ENCODE results near the gene MIP.

The MIP gene

DNA sequence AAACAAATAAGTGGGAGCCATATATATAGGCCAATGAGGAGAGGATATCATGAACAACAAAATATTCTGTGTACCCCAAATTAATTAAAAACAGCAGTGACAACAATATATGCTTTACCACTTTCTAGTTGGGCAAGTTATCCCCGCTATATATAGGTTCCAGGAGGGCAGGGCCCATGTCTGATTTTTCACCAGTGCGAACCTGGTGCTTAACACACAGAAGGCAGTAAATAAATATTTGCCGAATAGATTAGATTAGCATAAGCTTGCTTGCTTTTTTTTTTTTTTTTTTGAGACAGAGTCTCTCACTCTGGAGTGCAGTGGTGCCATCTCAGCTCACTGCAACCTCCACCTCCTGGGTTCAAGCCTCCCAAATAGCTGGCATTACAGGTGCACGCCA, 3.4 kb upstream of the MIP start:
- no peaks in the 10 kb centered on the region for H3K79me2 ChIP-seq (ENCODE audit: control insufficient read depth, low read length)
- H3K27me3 ChIP-seq (ENCODE audit: control insufficient read depth, low read length): no peaks in the 10 kb centered on the region
- no peaks in the 10 kb centered on the region for H3K9me3 ChIP-seq (ENCODE audit: control insufficient read depth, insufficient read depth, low read length)
- peaks cover 11% of the 10 kb centered on the region for H3F3A ChIP-seq (ENCODE audit: control insufficient read depth, insufficient read depth)
- no peak overlapping the region for H3K4me3 ChIP-seq (ENCODE audit: low read length)
- H3K4me2 ChIP-seq (ENCODE audit: low read length): no peak overlapping the region
- TF ChIP-seq, protein P1, sequence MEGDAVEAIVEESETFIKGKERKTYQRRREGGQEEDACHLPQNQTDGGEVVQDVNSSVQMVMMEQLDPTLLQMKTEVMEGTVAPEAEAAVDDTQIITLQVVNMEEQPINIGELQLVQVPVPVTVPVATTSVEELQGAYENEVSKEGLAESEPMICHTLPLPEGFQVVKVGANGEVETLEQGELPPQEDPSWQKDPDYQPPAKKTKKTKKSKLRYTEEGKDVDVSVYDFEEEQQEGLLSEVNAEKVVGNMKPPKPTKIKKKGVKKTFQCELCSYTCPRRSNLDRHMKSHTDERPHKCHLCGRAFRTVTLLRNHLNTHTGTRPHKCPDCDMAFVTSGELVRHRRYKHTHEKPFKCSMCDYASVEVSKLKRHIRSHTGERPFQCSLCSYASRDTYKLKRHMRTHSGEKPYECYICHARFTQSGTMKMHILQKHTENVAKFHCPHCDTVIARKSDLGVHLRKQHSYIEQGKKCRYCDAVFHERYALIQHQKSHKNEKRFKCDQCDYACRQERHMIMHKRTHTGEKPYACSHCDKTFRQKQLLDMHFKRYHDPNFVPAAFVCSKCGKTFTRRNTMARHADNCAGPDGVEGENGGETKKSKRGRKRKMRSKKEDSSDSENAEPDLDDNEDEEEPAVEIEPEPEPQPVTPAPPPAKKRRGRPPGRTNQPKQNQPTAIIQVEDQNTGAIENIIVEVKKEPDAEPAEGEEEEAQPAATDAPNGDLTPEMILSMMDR (IDR thresholded peaks at IDR 0.05; ENCODE audit: low read depth, low read length, poor library complexity, severe bottlenecking): no peak
- TF ChIP-seq EZH2phosphoT487 (IDR thresholded peaks at IDR 0.05; ENCODE audit: borderline replicate concordance, low read length): no peak
- no peaks in the 10 kb centered on the region for H4K20me1 ChIP-seq (ENCODE audit: control insufficient read depth, insufficient read depth, low read depth, low read length)
- no peaks in the 10 kb centered on the region for H3K36me3 ChIP-seq (ENCODE audit: control insufficient read depth, low read length)
- H3K27ac ChIP-seq (ENCODE audit: low read depth, low read length): no peak overlapping the region
- peaks cover 23% of the 10 kb centered on the region for H3K4me1 ChIP-seq (ENCODE audit: control insufficient read depth, low read length)
- no peaks in the 10 kb centered on the region for H3K9me2 ChIP-seq (replicated peaks; ENCODE audit: control insufficient read depth, low read length)

DNA sequence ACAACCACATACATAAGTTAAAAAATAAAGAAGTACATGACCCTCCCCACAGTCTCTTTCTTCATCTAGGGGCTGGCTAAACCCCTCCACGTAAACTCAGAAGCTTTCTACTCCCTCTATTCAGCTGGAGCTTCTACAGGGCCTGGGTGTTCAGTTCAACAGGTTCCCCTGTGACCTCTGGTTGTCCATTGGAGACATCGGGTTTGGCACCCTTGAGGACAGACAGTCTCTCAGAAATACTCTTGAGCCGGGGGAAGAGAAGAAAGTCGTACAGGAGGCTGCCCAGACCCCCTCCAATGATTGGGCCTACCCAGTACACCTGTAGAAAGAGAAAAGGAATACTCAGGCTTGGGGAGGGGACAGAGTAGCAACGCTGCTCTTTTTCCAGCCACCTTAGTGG, 3.3 kb downstream of the MIP start:
- no peaks in the 10 kb centered on the region for H3K9me2 ChIP-seq (replicated peaks; ENCODE audit: control insufficient read depth, low read length)
- H3K79me2 ChIP-seq (ENCODE audit: control insufficient read depth, low read length): peaks cover 28% of the 10 kb centered on the region
- H4K20me1 ChIP-seq (ENCODE audit: control insufficient read depth, insufficient read depth, low read depth, low read length): no peaks in the 10 kb centered on the region
- peaks cover 25% of the 10 kb centered on the region for H3K4me1 ChIP-seq (ENCODE audit: control insufficient read depth, low read length)
- no peaks in the 10 kb centered on the region for H3K27me3 ChIP-seq (ENCODE audit: control insufficient read depth, low read length)
- no peak overlapping the region for H3K4me3 ChIP-seq (ENCODE audit: low read length)
- H3K4me2 ChIP-seq (ENCODE audit: low read length): no peak overlapping the region
- TF ChIP-seq EZH2phosphoT487 (IDR thresholded peaks at IDR 0.05; ENCODE audit: borderline replicate concordance, low read length): no peak
- TF ChIP-seq, protein P1 (IDR thresholded peaks at IDR 0.05; ENCODE audit: low read depth, low read length, poor library complexity, severe bottlenecking): no peak
- H3K27ac ChIP-seq (ENCODE audit: low read depth, low read length): no peak overlapping the region
- H3K9me3 ChIP-seq (ENCODE audit: control insufficient read depth, insufficient read depth, low read length): no peaks in the 10 kb centered on the region
- peaks cover 14% of the 10 kb centered on the region for H3K36me3 ChIP-seq (ENCODE audit: control insufficient read depth, low read length)
- no peaks in the 10 kb centered on the region for H3F3A ChIP-seq (ENCODE audit: control insufficient read depth, insufficient read depth)

DNA sequence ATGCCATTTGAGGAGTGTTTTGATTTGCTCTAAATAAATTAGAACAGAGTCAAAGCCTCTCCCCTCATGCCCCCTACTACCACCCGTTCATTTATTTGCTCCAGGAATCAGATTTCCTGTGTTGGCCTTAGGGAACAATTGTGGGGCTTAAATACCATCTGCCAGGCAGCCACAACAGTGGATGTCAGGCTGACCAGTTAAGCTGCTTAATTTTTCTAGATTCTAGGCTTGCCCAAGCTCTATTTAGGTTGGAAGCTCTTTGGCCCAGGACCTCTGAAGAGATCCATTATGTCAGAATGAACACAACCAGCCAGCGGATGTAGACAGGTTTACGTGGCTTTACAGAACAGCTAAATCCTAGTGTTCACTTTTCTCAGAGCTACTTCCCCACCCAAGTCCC, 4.2 kb downstream of the MIP start:
- Histone ChIP-seq H3K79me2 (ENCODE audit: control insufficient read depth, low read length) (peaks cover 35% of the 10 kb centered on the region), H4K20me1 (ENCODE audit: control insufficient read depth, insufficient read depth, low read depth, low read length) (no peaks in the 10 kb centered on the region), H3K4me2 (ENCODE audit: low read length) (peak overlapping the region; percentile 81), H3K9me3 (ENCODE audit: control insufficient read depth, insufficient read depth, low read length) (no peaks in the 10 kb centered on the region), H3K4me1 (ENCODE audit: control insufficient read depth, low read length) (peaks cover 25% of the 10 kb centered on the region), H3K9me2 (replicated peaks; ENCODE audit: control insufficient read depth, low read length) (no peaks in the 10 kb centered on the region), H3K36me3 (ENCODE audit: control insufficient read depth, low read length) (peaks cover 18% of the 10 kb centered on the region), H3K27ac (ENCODE audit: low read depth, low read length) (peak overlapping the region; percentile 86; the same call in 1 of the 2 replicates), H3K4me3 (ENCODE audit: low read length) (peak overlapping the region; percentile 81), H3K27me3 (ENCODE audit: control insufficient read depth, low read length) (no peaks in the 10 kb centered on the region), H3F3A (ENCODE audit: control insufficient read depth, insufficient read depth) (no peaks in the 10 kb centered on the region)
- TF ChIP-seq, protein P1 (IDR thresholded peaks at IDR 0.05; ENCODE audit: low read depth, low read length, poor library complexity, severe bottlenecking): no peak
- TF ChIP-seq EZH2phosphoT487 (IDR thresholded peaks at IDR 0.05; ENCODE audit: borderline replicate concordance, low read length): no peak

DNA sequence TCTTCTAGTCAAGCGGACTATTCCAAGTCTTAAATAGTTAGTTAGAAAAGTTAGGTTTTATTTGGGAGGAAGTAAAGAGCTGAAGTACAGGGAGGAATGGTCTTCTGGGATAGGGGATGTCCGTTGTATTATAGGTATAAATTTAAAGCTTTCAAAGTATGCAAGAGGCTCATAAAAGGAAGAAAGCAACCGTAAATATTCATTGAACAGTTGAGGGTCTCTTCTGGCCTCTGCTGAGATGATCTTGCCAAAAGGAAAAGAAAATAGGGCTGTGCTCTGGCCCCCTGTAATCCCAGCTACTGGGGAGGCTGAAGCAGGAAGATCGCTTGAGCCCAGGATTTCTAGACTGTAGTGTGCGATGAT, 4.9 kb downstream of the MIP start:
- Histone ChIP-seq H3K4me3 (ENCODE audit: low read length) (peak overlapping the region; percentile 81), H4K20me1 (ENCODE audit: control insufficient read depth, insufficient read depth, low read depth, low read length) (no peaks in the 10 kb centered on the region), H3K27ac (ENCODE audit: low read depth, low read length) (peak overlapping the region; percentile 86), H3K4me1 (ENCODE audit: control insufficient read depth, low read length) (peaks cover 27% of the 10 kb centered on the region), H3K9me3 (ENCODE audit: control insufficient read depth, insufficient read depth, low read length) (no peaks in the 10 kb centered on the region), H3K4me2 (ENCODE audit: low read length) (peak overlapping the region; percentile 81), H3F3A (ENCODE audit: control insufficient read depth, insufficient read depth) (no peaks in the 10 kb centered on the region), H3K9me2 (replicated peaks; ENCODE audit: control insufficient read depth, low read length) (no peaks in the 10 kb centered on the region), H3K79me2 (ENCODE audit: control insufficient read depth, low read length) (peaks cover 39% of the 10 kb centered on the region), H3K36me3 (ENCODE audit: control insufficient read depth, low read length) (peaks cover 22% of the 10 kb centered on the region), H3K27me3 (ENCODE audit: control insufficient read depth, low read length) (no peaks in the 10 kb centered on the region)
- TF ChIP-seq, protein P1 (IDR thresholded peaks at IDR 0.05; ENCODE audit: low read depth, low read length, poor library complexity, severe bottlenecking): no peak
- TF ChIP-seq EZH2phosphoT487 (IDR thresholded peaks at IDR 0.05; ENCODE audit: borderline replicate concordance, low read length): no peak
